ENCODE results near the gene LEMD3. TPM values are rescaled to one million over a fixed set of nuclear protein-coding genes. Genes with fewer than 3 reads are reported as not detected.

Gene LEMD3
- total and polyA plus RNA-seq, 2 of the 8 experiments (the other 6 are each of a cell fraction or from before 2014, with no cell fraction given): 5.8 to 33.2 TPM

GRCh38 chr12:65147312-65147905 lies 22.0 kb upstream of the LEMD3 start (continued):
- TF ChIP-seq CHD7 (IDR thresholded peaks at IDR 0.05; ENCODE audit: insufficient replicate concordance, low read length): no peak
- no peak for TF ChIP-seq TBP (IDR thresholded peaks at IDR 0.05; ENCODE audit: low read depth, low read length)
- TF ChIP-seq TCF12 (IDR thresholded peaks at IDR 0.05; ENCODE audit: low read depth, low read length): no peak
- no peak for TF ChIP-seq TEAD4 (IDR thresholded peaks at IDR 0.05; ENCODE audit: low read depth, low read length)
- TF ChIP-seq SIRT6 (IDR thresholded peaks at IDR 0.05; ENCODE audit: low read length): no peak
- TF ChIP-seq SP2 (IDR thresholded peaks at IDR 0.05; ENCODE audit: low read length): no peak
- no peak for TF ChIP-seq BCL11A (IDR thresholded peaks at IDR 0.05; ENCODE audit: low read depth in 2 of 2, low read length in 2 of 2)
- TF ChIP-seq SP4 (IDR thresholded peaks at IDR 0.05; ENCODE audit: low read length): no peak
- no peak for TF ChIP-seq BACH1 (IDR thresholded peaks at IDR 0.05; ENCODE audit: low read length)
- no peak for TF ChIP-seq BRCA1 (IDR thresholded peaks at IDR 0.05; ENCODE audit: low read depth, low read length)
- no peak for TF ChIP-seq JUN (IDR thresholded peaks at IDR 0.05; ENCODE audit: low read depth, low read length)

All from H1 (cell line).